Loucy (cell line): ENCODE data around the gene TRERF1.

Experiments
- CTCF ChIP-seq: fragments of 200-600 bp; sonication (generic); conservative IDR thresholded peaks from 2 replicates; pipeline ENCODE4 v1.5.1; 2014; ENCODE audit warnings: mild to moderate bottlenecking, antibody characterized with exemption, low read length
- EZH2phosphoT487 ChIP-seq: fragments of 200-600 bp; IDR thresholded peaks from 2 replicates; pipeline ENCODE4 v1.6.1; 2018; ENCODE audit warnings: antibody characterized with exemption, mild to moderate bottlenecking, moderate library complexity, borderline replicate concordance

- TF ChIP-seq CTCF = no peak
- TF ChIP-seq EZH2phosphoT487 = no peak
Measured at GRCh38 chr6:42394151-42394550, 57.6 kb downstream of the TRERF1 start.
